ENCODE data around the gene TMEM222. TPM values are rescaled to one million over a fixed set of nuclear protein-coding genes. Genes with fewer than 3 reads are reported as not detected.
A peak's percentile ranks its signal among the peaks of the same experiment; 100 is the strongest.

The TMEM222 gene
- total RNA-seq, 3 donors from 2014 or later, result 51.0 to 55.1 (median 51.7) TPM

DNA sequence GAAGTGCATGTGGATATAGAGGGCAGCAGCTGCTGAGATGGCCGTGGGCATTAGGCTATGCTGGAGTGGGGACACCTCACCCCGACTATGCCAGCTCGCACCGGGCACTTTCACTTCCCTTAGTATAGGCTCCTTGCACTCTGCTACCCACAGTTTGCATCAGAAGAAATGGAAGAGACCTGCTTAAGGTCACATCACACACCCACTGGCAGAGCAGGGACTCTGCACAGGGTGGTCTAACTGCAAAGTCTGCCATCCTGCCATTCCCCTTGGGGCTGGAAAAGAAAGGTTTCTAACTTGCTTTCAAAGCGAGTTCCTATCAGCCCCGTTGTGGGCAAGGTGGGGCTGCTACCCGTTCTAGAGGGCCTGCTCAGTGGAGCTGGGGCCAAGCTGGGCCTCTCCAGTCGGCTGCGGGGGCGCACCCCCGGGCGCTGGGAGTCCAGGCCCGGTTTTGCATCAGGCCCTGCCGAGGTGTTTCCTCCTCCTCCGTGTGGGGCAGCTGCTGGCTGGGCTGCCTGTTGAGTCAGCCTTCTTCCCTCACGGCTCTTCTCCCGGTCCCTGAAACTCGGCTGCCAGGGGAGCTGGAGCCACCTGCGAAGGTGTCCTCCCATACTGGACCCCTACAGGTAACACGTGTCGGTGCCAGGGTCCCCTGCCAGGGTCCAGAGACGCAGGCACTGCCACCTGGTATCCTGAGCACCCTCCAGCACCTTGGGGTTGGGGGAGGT lies 19.7 kb downstream of the TMEM222 start, which contains the start of gene SYTL1:
Gene SYTL1 (plus strand): TSS at position 498 of the 728 bp plus-strand sequence. CDS start 3,313 bp downstream, outside the sequence.
- Mint-ChIP-seq H3K27me3 (ENCODE audit: low read depth) (no peaks in the 10 kb centered on the region), H3K4me1 (ENCODE audit: low read depth) (peaks cover 67% of the 10 kb centered on the region), H3K9me3 (no peaks in the 10 kb centered on the region), H3K4me3 (peak within 1 kb of the TSS; percentile 81), H3K36me3 (ENCODE audit: insufficient read depth) (peaks cover 6% of the 10 kb centered on the region)
- ATAC-seq, result peak; percentile 58 to 64
- peak; percentile 55 for DNase-seq

DNA sequence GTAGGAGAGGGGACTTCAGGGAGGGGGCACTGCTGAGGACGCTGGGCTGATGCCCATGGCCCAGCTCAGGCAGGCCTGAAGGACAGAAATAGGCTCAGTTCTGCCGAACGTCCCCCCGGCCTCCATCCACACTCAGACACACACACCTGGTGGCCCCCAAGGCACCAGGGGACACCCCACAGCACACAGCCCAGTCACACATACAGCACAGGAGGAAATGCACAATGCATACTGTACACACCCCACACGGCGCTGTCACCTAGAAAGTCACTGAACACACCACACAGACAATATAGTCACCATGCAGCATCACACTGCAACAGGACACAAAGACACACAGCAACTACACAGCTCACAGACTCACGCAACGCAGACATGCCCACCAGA lies 20.4 kb downstream of the TMEM222 start:
- DNase-seq, result peak; percentile 30
- peak; percentile 60 to 68 for ATAC-seq
- Mint-ChIP-seq H3K27me3 (ENCODE audit: low read depth) (no peaks in the 10 kb centered on the region), H3K4me1 (ENCODE audit: low read depth) (peaks cover 70% of the 10 kb centered on the region), H3K4me3 (peak overlapping the region; percentile 81), H3K9me3 (no peaks in the 10 kb centered on the region), H3K36me3 (ENCODE audit: insufficient read depth) (peaks cover 8% of the 10 kb centered on the region)

DNA sequence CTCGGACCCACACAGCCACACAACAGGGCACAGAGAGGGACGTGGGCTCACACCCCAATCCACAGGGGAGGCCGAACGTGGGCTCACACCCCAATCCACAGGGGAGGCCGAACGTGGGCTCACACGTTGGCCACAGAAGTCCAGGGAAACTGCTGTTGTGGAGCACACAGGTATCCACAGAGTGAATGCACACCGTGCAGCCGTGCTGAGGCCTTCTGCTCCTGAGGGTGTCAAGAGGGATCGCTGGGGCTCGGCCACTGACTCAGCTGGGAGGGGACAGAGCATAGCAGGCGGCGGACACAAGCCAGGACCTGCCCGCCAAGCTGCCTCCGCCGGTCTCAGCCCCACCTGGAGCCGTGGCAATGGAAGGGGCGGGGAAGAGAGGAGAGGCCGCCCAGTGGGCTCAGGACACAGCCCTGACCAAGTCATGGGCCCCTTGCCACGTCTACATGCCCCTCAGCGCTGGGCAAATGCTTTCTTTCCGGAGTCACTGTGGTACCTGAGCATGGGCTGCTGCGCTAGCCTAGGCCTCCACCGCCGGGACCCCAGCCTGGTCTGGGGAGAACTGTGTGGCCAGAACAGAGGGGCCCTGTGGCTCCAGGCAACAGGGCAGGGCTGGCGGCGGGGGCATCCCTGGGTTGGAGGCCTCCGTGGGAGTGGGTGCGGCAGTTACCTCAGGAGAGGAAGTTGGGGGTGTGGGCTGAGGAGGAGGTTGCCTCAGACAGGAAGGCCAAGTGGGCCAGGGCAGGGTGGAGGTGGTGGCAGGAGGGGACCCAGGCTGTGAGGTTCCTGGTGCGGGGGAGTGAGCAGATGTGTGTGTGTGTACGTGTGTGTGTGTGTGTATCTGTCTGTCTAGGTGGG lies 21.0 kb downstream of the TMEM222 start:
- no peaks in the 10 kb centered on the region for H3K9me3 Mint-ChIP-seq
- no peaks in the 10 kb centered on the region for H3K27me3 Mint-ChIP-seq (ENCODE audit: low read depth)

DNA sequence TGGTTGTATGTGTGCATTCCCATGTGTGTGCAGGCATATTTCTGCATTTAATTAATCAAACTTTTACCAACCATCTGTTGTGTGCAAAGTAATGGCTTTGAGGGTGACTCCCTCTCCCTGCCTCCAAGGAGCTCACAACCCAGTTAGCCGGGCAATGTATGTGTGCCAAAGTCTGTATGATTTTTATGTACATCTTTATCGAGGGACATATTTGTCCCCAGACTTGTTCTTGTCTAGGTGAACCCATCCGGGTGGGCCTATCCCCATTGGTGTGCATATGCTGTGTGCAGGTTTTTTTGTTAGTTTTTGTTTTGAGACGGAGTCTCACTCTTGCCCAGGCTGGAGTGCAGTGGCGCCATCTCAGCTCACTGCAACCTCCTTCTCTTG lies 21.7 kb downstream of the TMEM222 start:
- H3K36me3 Mint-ChIP-seq (ENCODE audit: insufficient read depth), result peaks cover 8% of the 10 kb centered on the region
- H3K27me3 Mint-ChIP-seq (ENCODE audit: low read depth), result no peaks in the 10 kb centered on the region
- no peak for DNase-seq
- peak overlapping the region; percentile 81 for H3K4me3 Mint-ChIP-seq
- no peak for ATAC-seq
- H3K4me1 Mint-ChIP-seq (ENCODE audit: low read depth), result peaks cover 73% of the 10 kb centered on the region
- H3K9me3 Mint-ChIP-seq, result no peaks in the 10 kb centered on the region

More for the DNA sequence above, 21.0 kb downstream of the TMEM222 start:
- H3K4me3 Mint-ChIP-seq, result peak overlapping the region; percentile 81
- peaks cover 73% of the 10 kb centered on the region for H3K4me1 Mint-ChIP-seq (ENCODE audit: low read depth)
- peak; percentile 49 to 53 for ATAC-seq
- DNase-seq, result peak; percentile 75
- peaks cover 8% of the 10 kb centered on the region for H3K36me3 Mint-ChIP-seq (ENCODE audit: insufficient read depth)

DNA sequence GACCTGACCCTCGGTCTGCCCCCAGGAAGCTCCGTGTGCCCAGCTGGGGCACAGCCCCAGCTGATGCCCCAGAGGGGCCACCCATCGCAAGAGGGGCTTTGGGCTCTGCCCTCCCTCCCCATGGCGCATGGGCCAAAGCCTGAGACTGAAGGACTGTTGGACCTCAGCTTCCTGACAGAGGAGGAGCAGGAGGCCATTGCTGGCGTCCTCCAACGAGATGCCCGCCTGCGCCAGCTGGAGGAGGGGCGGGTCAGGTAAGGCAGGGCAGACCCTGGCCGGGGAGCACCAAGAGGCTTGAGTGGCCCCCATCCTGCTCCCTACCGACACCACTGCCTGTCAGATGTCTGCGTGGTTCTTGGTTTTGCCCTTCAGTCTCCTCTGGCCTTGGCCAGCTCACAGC lies 23.3 kb downstream of the TMEM222 start:
- Mint-ChIP-seq H3K4me1 (ENCODE audit: low read depth) (peaks cover 59% of the 10 kb centered on the region), H3K27me3 (ENCODE audit: low read depth) (no peaks in the 10 kb centered on the region), H3K9me3 (no peaks in the 10 kb centered on the region), H3K4me3 (no peak overlapping the region), H3K36me3 (ENCODE audit: insufficient read depth) (peaks cover 8% of the 10 kb centered on the region)
- DNase-seq (no peak), ATAC-seq (no peak)

DNA sequence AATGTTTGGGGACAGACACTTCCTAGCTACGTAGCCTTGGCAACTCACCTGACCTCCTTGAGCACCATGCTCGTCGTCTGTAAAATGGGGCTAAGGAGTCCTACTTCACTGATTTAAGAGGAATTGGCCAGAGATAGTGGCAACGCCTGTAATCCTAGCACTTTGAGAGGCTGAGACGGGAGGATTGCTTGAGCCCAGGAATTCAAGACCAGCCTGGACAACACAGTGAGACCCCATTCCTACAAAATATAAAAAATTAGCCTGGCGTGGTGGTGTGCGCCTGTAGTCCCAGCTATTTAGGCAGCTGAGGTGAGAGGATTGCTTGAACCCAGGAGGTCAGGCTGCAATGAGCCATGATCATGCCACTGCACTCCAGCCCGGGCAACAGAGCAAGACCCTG lies 24.4 kb downstream of the TMEM222 start:
- no peak for ATAC-seq
- Mint-ChIP-seq H3K9me3 (no peaks in the 10 kb centered on the region), H3K4me3 (no peak overlapping the region)

DNA sequence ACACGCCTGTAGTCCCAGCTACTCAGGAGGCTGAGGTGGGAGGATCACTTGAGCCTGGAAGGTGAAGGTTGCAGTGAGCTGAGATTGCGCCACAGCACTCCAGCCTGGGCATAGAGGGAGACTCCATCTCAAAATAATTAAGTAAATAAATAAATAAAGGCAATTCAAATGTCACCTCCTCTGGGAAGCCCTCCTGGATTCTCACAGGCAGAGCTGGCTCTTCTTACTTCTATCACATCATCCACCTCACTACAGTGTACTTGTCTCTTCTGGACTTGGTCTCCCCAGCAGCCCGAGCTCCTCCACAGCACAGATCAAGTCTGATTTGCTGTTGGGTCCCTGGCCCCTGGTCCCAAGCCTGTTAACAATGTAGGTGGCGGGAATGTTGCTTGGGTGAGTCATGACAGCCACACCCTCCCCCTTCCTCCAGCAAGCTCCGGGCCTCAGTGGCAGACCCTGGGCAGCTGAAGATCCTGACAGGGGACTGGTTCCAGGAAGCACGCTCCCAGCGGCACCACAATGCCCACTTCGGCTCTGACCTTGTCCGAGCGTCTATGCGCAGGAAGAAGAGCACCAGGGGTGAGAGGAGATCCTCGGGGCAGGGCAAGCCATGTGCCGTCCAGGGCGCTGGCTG lies 25.1 kb downstream of the TMEM222 start:
- Mint-ChIP-seq H3K9me3 (no peaks in the 10 kb centered on the region), H3K36me3 (ENCODE audit: insufficient read depth) (peaks cover 11% of the 10 kb centered on the region), H3K27me3 (ENCODE audit: low read depth) (no peaks in the 10 kb centered on the region), H3K4me3 (no peak overlapping the region), H3K4me1 (ENCODE audit: low read depth) (peaks cover 42% of the 10 kb centered on the region)
- DNase-seq (no peak), ATAC-seq (no peak)

More for the DNA sequence above, 24.4 kb downstream of the TMEM222 start:
- no peak for DNase-seq
- H3K27me3 Mint-ChIP-seq (ENCODE audit: low read depth), result no peaks in the 10 kb centered on the region
- peaks cover 49% of the 10 kb centered on the region for H3K4me1 Mint-ChIP-seq (ENCODE audit: low read depth)
- H3K36me3 Mint-ChIP-seq (ENCODE audit: insufficient read depth), result peaks cover 8% of the 10 kb centered on the region

DNA sequence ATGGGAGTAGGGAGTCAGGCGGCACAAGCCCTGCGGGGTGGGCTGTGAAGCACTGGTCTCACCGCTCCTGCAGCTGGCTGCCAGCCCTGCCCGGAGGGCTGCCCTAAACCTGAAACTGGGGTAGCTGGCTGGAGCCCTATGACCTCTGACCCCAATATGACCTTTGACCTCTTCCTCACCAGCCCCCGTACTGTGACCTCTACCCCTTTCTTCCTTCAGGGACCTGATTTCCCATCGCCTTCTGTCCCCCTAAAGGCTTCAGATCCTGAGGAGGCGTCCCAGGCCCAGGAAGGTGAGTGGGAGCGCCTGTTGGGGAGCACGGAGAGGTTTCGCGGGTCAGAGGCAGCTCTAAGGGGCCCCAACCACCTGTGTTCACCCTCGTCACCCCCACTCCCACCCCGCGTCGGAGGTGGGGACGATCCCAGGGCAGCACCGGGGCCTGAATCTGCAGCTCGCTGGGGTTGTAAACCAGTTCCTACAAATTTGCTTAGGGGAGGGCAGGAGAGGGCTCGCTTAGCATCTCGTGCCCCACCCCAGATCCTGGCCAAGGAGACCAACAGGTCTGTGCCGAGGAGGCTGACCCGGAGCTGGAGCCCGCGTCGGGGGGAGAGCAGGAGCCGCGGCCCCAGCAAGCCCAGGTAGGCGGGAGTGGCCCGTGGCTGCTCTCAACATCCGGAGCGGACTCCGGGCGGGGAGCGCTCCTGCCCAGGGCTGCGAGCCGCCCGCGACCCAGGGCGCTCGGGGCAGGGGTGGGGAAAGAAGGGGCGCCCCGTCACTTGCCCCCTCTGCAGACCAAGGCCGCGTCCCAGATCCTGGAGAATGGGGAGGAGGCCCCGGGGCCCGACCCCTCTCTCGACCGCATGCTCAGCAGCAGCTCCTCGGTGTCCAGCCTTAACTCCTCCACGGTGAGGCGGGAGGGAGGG lies 27.2 kb downstream of the TMEM222 start:
- Mint-ChIP-seq H3K4me1 (ENCODE audit: low read depth) (peaks cover 22% of the 10 kb centered on the region), H3K27me3 (ENCODE audit: low read depth) (no peaks in the 10 kb centered on the region), H3K9me3 (no peaks in the 10 kb centered on the region), H3K4me3 (peak overlapping the region; percentile 47), H3K36me3 (ENCODE audit: insufficient read depth) (peaks cover 11% of the 10 kb centered on the region)
- peak; percentile 69 to 84 for ATAC-seq
- no peak for DNase-seq

DNA sequence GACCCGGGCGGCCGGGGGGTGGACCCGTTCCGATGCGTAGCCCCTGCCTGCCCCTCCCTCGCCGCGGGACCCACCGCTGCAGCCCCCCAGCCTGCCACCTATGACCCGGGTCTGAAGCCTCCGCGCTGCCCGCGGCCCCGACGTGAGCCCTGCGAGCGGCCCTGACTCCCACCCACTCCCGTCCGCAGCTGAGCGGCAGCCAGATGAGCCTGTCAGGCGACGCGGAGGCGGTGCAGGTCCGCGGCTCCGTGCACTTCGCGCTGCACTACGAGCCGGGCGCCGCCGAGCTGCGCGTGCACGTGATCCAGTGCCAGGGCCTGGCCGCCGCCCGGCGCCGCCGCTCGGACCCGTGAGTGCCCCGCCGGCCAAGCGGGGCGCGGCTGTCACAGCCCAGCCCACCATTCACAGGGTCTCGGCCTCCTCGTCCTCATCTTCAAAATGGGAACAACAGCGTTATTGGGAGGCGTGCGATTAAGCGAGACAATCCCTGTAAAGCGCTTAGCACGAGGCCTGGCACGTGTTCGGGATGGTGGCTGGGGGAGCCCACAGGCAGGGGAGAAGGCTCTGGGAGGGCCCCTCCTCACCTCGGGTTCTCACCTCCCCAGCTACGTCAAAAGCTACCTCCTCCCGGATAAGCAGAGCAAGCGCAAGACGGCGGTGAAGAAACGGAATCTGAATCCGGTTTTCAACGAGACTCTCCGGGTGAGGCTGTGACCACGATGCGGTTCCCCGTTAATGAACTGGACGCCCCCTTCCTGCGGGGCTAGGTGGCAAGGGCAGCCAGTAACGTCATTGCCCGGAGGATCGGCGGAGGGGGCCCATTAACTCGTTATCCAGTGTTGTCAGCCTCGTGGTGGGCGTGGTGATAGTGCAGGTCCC lies 28.1 kb downstream of the TMEM222 start:
- Mint-ChIP-seq H3K4me3 (no peak overlapping the region), H3K36me3 (ENCODE audit: insufficient read depth) (peaks cover 11% of the 10 kb centered on the region), H3K4me1 (ENCODE audit: low read depth) (peaks cover 17% of the 10 kb centered on the region), H3K27me3 (ENCODE audit: low read depth) (no peaks in the 10 kb centered on the region), H3K9me3 (no peaks in the 10 kb centered on the region)
- DNase-seq (no peak), ATAC-seq (peak; percentile 59 to 70)

DNA sequence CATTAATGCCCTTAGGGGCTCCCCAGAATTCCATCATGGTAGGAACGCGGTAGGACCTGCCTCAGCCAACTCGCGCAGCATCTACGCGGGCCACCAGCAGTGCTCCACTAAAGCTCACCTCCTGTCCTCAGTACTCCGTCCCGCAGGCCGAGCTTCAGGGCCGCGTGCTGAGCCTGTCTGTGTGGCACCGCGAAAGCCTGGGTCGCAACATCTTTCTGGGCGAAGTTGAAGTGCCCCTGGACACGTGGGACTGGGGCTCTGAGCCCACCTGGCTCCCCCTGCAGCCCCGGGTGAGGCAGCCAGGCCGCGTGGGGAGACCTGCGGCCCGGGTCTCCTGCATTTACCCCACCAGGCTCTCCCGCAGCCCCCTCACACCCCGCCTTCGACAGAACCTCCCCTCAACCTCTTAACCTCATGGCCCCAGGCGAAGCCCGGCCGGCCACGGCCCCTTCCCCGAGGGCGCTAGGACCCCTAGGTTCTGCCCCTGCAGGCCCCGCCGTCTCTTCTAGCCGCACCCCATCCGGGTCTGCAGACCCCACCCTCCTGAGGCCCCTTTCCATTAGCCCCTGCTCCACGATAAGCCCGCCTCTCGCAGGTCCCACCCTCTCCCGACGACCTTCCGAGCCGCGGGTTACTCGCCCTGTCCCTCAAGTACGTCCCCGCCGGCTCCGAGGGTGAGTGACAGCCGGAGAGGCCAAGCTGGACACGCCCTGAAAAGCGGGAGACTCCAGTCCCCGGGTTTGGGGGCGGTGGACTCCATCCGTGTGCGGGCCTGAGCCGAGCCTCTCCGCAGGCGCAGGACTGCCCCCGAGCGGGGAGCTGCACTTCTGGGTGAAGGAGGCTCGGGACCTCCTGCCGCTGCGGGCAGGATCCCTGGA lies 28.9 kb downstream of the TMEM222 start:
- H3K27me3 Mint-ChIP-seq (ENCODE audit: low read depth), result no peaks in the 10 kb centered on the region
- H3K36me3 Mint-ChIP-seq (ENCODE audit: insufficient read depth), result peaks cover 11% of the 10 kb centered on the region
- no peak overlapping the region for H3K4me3 Mint-ChIP-seq
- no peaks in the 10 kb centered on the region for H3K9me3 Mint-ChIP-seq
- ATAC-seq (no peak), DNase-seq (no peak)
- H3K4me1 Mint-ChIP-seq (ENCODE audit: low read depth), result peaks cover 18% of the 10 kb centered on the region

DNA sequence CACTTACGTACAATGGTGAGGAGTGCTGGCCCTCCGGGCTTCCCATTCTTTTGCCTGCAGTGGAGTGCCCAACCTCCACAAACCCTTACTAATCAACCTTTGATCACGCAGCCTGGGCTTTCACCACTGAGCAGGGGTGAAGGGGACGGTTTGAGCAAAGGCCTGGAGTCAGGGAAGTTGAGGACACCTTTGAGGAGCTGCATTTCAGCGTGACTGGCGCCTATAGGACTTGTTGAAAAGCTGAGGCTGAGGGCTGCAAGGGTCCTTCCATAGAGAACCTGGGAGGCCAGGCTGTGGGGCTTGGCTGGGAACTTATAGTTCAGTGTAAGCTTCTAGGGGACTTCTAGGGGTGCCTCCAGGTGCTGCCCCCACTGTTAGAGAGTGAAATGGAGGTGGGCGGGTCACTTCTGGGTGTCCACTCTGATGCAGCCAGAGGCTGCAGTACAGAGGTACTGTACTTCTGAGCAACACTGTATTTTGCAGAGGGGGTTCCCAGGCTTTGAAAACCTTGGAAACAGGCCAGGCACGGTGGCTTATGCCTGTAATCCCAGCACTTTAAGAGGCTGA lies 29.7 kb downstream of the TMEM222 start:
- ATAC-seq, result no peak
- Mint-ChIP-seq H3K9me3 (no peaks in the 10 kb centered on the region), H3K4me3 (no peak overlapping the region), H3K36me3 (ENCODE audit: insufficient read depth) (peaks cover 7% of the 10 kb centered on the region), H3K4me1 (ENCODE audit: low read depth) (peaks cover 21% of the 10 kb centered on the region), H3K27me3 (ENCODE audit: low read depth) (no peaks in the 10 kb centered on the region)
- no peak for DNase-seq

DNA sequence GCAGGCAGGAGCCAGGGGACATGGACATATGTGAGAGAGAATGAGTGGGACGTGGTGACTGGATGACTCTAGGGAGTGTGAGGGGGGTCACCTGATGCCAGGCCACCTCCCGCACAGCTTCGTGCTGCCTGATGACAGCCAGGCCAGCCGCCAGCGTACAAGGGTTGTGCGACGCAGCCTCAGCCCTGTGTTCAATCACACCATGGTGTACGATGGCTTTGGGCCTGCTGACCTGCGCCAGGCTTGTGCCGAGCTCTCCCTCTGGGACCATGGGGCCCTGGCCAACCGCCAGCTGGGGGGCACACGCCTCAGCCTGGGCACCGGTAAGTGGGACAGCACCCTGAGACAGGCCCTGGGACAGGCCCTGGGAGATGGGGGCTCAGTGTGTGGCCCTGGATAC lies 31.2 kb downstream of the TMEM222 start:
- Mint-ChIP-seq H3K27me3 (ENCODE audit: low read depth) (no peaks in the 10 kb centered on the region), H3K4me3 (no peak overlapping the region)
- ATAC-seq, result no peak

More for the DNA sequence above, 31.2 kb downstream of the TMEM222 start:
- Mint-ChIP-seq H3K4me1 (ENCODE audit: low read depth) (peaks cover 27% of the 10 kb centered on the region), H3K9me3 (no peaks in the 10 kb centered on the region), H3K36me3 (ENCODE audit: insufficient read depth) (peaks cover 4% of the 10 kb centered on the region)
- DNase-seq, result no peak
